Loucy (cell line): Measurements from ENCODE around the gene ASTL.

ENCODE experiments used
- CTCF ChIP-seq: fragments of 200-600 bp; sonication (generic); conservative IDR thresholded peaks from 2 replicates; pipeline ENCODE4 v1.5.1; 2014; ENCODE audit warnings: mild to moderate bottlenecking, antibody characterized with exemption, low read length
- EZH2phosphoT487 ChIP-seq: fragments of 200-600 bp; IDR thresholded peaks from 2 replicates; pipeline ENCODE4 v1.6.1; 2018; ENCODE audit warnings: antibody characterized with exemption, mild to moderate bottlenecking, moderate library complexity, borderline replicate concordance

- no peak for TF ChIP-seq CTCF
- no peak for TF ChIP-seq EZH2phosphoT487
These were observed 46.4 kb downstream of the ASTL start for GRCh38 chr2:96091711-96092572.
